ENCODE results near the gene COL27A1.
A peak's percentile ranks its signal among the peaks of the same experiment; 100 is the strongest.

Gene COL27A1

DNA sequence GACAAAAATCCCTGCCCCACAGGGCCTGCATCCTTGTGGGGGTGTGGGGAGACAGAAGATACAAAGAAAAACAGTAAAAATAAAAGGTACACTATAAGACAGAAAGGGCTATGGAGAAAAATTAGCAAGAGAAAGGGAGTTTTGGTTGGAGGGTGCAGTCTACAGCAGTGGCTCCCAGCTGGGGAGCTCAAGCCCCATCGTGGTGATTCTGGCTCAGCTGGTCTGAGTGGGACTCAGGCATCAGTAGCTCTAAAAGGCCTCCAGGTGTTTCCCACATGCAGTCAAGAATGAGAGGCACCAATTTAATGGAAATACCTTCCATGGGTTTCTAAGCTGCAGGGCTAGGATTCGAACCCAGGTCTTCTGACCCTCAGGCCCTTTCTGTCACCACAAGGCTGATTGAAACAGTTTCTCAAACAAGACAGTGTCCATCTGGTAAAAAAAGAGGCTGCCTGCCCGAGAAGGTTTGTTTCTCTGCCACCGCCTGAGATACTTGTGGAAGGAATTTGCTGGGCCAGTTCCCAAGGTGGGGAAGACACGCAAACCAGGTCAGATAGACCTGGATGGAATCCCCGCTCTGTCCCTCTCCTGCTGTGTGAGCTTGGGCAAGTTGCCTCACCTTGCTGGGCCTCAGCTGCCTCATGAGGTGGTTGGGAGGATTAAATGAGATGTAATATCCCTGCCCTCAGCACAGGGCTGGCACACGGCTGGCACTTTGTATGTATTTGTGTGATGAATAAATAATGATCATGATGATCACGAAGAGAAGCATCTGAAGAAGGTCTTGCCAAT, 43.1 kb downstream of the COL27A1 start:
- no peak overlapping the region for H4K91ac ChIP-seq (ENCODE audit: low read depth, low read length, poor library complexity)
- no CpG with 5 or more reads among the region's 8 CpGs for WGBS, 2 donors (ENCODE audit: extremely low coverage in 2 of 2, insufficient read length in 2 of 2, insufficient replicate concordance in 1 of 2)

GRCh38 chr9:114200721-114201300, 45.5 kb downstream of the COL27A1 start:
- H3K18ac ChIP-seq (ENCODE audit: low read length): peak overlapping the region; percentile 25
- H3K4ac ChIP-seq (ENCODE audit: low read length): no peak overlapping the region
- H3K14ac ChIP-seq (ENCODE audit: low read length): no peak overlapping the region
- DNase-seq (ENCODE audit: low spot score): no peak
- no peak overlapping the region for H2BK15ac ChIP-seq (ENCODE audit: low read length)
- no peak overlapping the region for H4K8ac ChIP-seq (ENCODE audit: low read depth, low read length)
- H4K91ac ChIP-seq (ENCODE audit: low read depth, low read length, poor library complexity): no peak overlapping the region
- H3K27ac ChIP-seq (replicated peaks; ENCODE audit: low read length): no peak overlapping the region
- H2BK5ac ChIP-seq (ENCODE audit: low read length): no peak overlapping the region
- H2AFZ ChIP-seq (ENCODE audit: low read length): no peak overlapping the region
- H3K27me3 ChIP-seq (ENCODE audit: control insufficient read depth in 3 of 3, insufficient read depth in 3 of 3, low read depth in 1 of 3, low read length in 3 of 3): no peaks in the 10 kb centered on the region
- H3K79me1 ChIP-seq (ENCODE audit: low read depth, low read length): no peaks in the 10 kb centered on the region
- no peak overlapping the region for H3K4me3 ChIP-seq (ENCODE audit: low read length in 2 of 2)
- H3K9me3 ChIP-seq (replicated peaks in 1 of 2; ENCODE audit: control insufficient read depth in 2 of 2, insufficient read depth in 1 of 2, low read depth in 1 of 2, low read length in 2 of 2): no peaks in the 10 kb centered on the region
- WGBS, 2 donors (ENCODE audit: extremely low coverage in 2 of 2, insufficient read length in 2 of 2, insufficient replicate concordance in 1 of 2): no CpG with 5 or more reads among the region's 17 CpGs
- no peak overlapping the region for H2AK5ac ChIP-seq (ENCODE audit: low read depth, low read length)
- no peaks in the 10 kb centered on the region for H3K36me3 ChIP-seq (replicated peaks in 1 of 2; ENCODE audit: control insufficient read depth in 2 of 2, insufficient read depth in 2 of 2, low read length in 2 of 2)
- no peak overlapping the region for H3K23ac ChIP-seq (ENCODE audit: low read depth, low read length, poor library complexity)
- no peak overlapping the region for H3K4me2 ChIP-seq (ENCODE audit: insufficient read depth, low read length, poor library complexity, severe bottlenecking)
- H2BK120ac ChIP-seq (ENCODE audit: low read depth, low read length): no peak overlapping the region
- H3K9ac ChIP-seq (ENCODE audit: low read depth, low read length, poor library complexity): no peak overlapping the region
- H2BK12ac ChIP-seq (ENCODE audit: low read length): no peak overlapping the region
- H3K4me1 ChIP-seq (ENCODE audit: control insufficient read depth in 2 of 2, insufficient read depth in 1 of 2, low read depth in 1 of 2, low read length in 2 of 2): no peaks in the 10 kb centered on the region

More for the DNA sequence above, 43.1 kb downstream of the COL27A1 start:
- Histone ChIP-seq H2AK5ac (ENCODE audit: low read depth, low read length) (no peak overlapping the region), H3K4me3 (ENCODE audit: low read length in 2 of 2) (no peak overlapping the region), H3K36me3 (replicated peaks in 1 of 2; ENCODE audit: control insufficient read depth in 2 of 2, insufficient read depth in 2 of 2, low read length in 2 of 2) (no peaks in the 10 kb centered on the region), H3K9ac (ENCODE audit: low read depth, low read length, poor library complexity) (no peak overlapping the region), H3K18ac (ENCODE audit: low read length) (no peak overlapping the region), H2BK12ac (ENCODE audit: low read length) (no peak overlapping the region), H3K27me3 (ENCODE audit: control insufficient read depth in 3 of 3, insufficient read depth in 3 of 3, low read depth in 1 of 3, low read length in 3 of 3) (no peaks in the 10 kb centered on the region), H3K4me2 (ENCODE audit: insufficient read depth, low read length, poor library complexity, severe bottlenecking) (no peak overlapping the region), H2BK15ac (ENCODE audit: low read length) (no peak overlapping the region), H3K79me1 (ENCODE audit: low read depth, low read length) (no peaks in the 10 kb centered on the region), H3K4ac (ENCODE audit: low read length) (no peak overlapping the region), H2AFZ (ENCODE audit: low read length) (no peak overlapping the region), H3K14ac (ENCODE audit: low read length) (no peak overlapping the region), H2BK120ac (ENCODE audit: low read depth, low read length) (no peak overlapping the region), H3K9me3 (replicated peaks in 1 of 2; ENCODE audit: control insufficient read depth in 2 of 2, insufficient read depth in 1 of 2, low read depth in 1 of 2, low read length in 2 of 2) (no peaks in the 10 kb centered on the region), H3K23ac (ENCODE audit: low read depth, low read length, poor library complexity) (no peak overlapping the region), H3K27ac (replicated peaks; ENCODE audit: low read length) (no peak overlapping the region), H3K4me1 (ENCODE audit: control insufficient read depth in 2 of 2, insufficient read depth in 1 of 2, low read depth in 1 of 2, low read length in 2 of 2) (no peaks in the 10 kb centered on the region), H4K8ac (ENCODE audit: low read depth, low read length) (no peak overlapping the region), H2BK5ac (ENCODE audit: low read length) (no peak overlapping the region)
- DNase-seq (ENCODE audit: low spot score): no peak

GRCh38 chr9:114202396-114202795, 47.1 kb downstream of the COL27A1 start:
- no peak overlapping the region for H2BK15ac ChIP-seq (ENCODE audit: low read length)
- no peak overlapping the region for H2AK5ac ChIP-seq (ENCODE audit: low read depth, low read length)
- no peak overlapping the region for H3K9ac ChIP-seq (ENCODE audit: low read depth, low read length, poor library complexity)
- H3K79me1 ChIP-seq (ENCODE audit: low read depth, low read length): no peaks in the 10 kb centered on the region
- no peak overlapping the region for H3K18ac ChIP-seq (ENCODE audit: low read length)
- no peak overlapping the region for H2BK120ac ChIP-seq (ENCODE audit: low read depth, low read length)
- no peak overlapping the region for H3K27ac ChIP-seq (replicated peaks; ENCODE audit: low read length)
- H2AFZ ChIP-seq (ENCODE audit: low read length): no peak overlapping the region
- H4K91ac ChIP-seq (ENCODE audit: low read depth, low read length, poor library complexity): no peak overlapping the region
- H4K8ac ChIP-seq (ENCODE audit: low read depth, low read length): no peak overlapping the region
- H2BK12ac ChIP-seq (ENCODE audit: low read length): no peak overlapping the region
- H3K9me3 ChIP-seq (replicated peaks in 1 of 2; ENCODE audit: control insufficient read depth in 2 of 2, insufficient read depth in 1 of 2, low read depth in 1 of 2, low read length in 2 of 2): no peaks in the 10 kb centered on the region
- H3K36me3 ChIP-seq (replicated peaks in 1 of 2; ENCODE audit: control insufficient read depth in 2 of 2, insufficient read depth in 2 of 2, low read length in 2 of 2): no peaks in the 10 kb centered on the region
- no peak overlapping the region for H3K4ac ChIP-seq (ENCODE audit: low read length)
- no peak for DNase-seq (ENCODE audit: low spot score)
- H3K14ac ChIP-seq (ENCODE audit: low read length): no peak overlapping the region
- H2BK5ac ChIP-seq (ENCODE audit: low read length): no peak overlapping the region
- H3K23ac ChIP-seq (ENCODE audit: low read depth, low read length, poor library complexity): no peak overlapping the region
- H3K4me2 ChIP-seq (ENCODE audit: insufficient read depth, low read length, poor library complexity, severe bottlenecking): no peak overlapping the region
- H3K27me3 ChIP-seq (ENCODE audit: control insufficient read depth in 3 of 3, insufficient read depth in 3 of 3, low read depth in 1 of 3, low read length in 3 of 3): no peaks in the 10 kb centered on the region
- peaks cover 0 to 11% of the 10 kb centered on the region in 2 donors for H3K4me1 ChIP-seq (ENCODE audit: control insufficient read depth in 2 of 2, insufficient read depth in 1 of 2, low read depth in 1 of 2, low read length in 2 of 2)
- H3K4me3 ChIP-seq (ENCODE audit: low read length in 2 of 2): peak overlapping the region in 1 of 2 donors; percentile 23
- WGBS, 2 donors (ENCODE audit: extremely low coverage in 2 of 2, insufficient read length in 2 of 2, insufficient replicate concordance in 1 of 2): no CpG with 5 or more reads among the region's 6 CpGs

GRCh38 chr9:114202849-114203248, 47.5 kb downstream of the COL27A1 start:
- Histone ChIP-seq H4K8ac (ENCODE audit: low read depth, low read length) (no peak overlapping the region), H2BK15ac (ENCODE audit: low read length) (no peak overlapping the region), H3K18ac (ENCODE audit: low read length) (no peak overlapping the region), H3K27me3 (ENCODE audit: control insufficient read depth in 3 of 3, insufficient read depth in 3 of 3, low read depth in 1 of 3, low read length in 3 of 3) (no peaks in the 10 kb centered on the region), H4K91ac (ENCODE audit: low read depth, low read length, poor library complexity) (no peak overlapping the region), H3K14ac (ENCODE audit: low read length) (no peak overlapping the region), H3K4me2 (ENCODE audit: insufficient read depth, low read length, poor library complexity, severe bottlenecking) (no peak overlapping the region), H2AFZ (ENCODE audit: low read length) (no peak overlapping the region), H3K9ac (ENCODE audit: low read depth, low read length, poor library complexity) (no peak overlapping the region), H3K4me1 (ENCODE audit: control insufficient read depth in 2 of 2, insufficient read depth in 1 of 2, low read depth in 1 of 2, low read length in 2 of 2) (peaks cover 0 to 13% of the 10 kb centered on the region in 2 donors), H3K27ac (replicated peaks; ENCODE audit: low read length) (no peak overlapping the region), H3K36me3 (replicated peaks in 1 of 2; ENCODE audit: control insufficient read depth in 2 of 2, insufficient read depth in 2 of 2, low read length in 2 of 2) (no peaks in the 10 kb centered on the region), H3K4me3 (ENCODE audit: low read length in 2 of 2) (no peak overlapping the region), H3K9me3 (replicated peaks in 1 of 2; ENCODE audit: control insufficient read depth in 2 of 2, insufficient read depth in 1 of 2, low read depth in 1 of 2, low read length in 2 of 2) (no peaks in the 10 kb centered on the region), H3K79me1 (ENCODE audit: low read depth, low read length) (no peaks in the 10 kb centered on the region), H3K23ac (ENCODE audit: low read depth, low read length, poor library complexity) (no peak overlapping the region), H2BK12ac (ENCODE audit: low read length) (no peak overlapping the region), H2AK5ac (ENCODE audit: low read depth, low read length) (no peak overlapping the region), H3K4ac (ENCODE audit: low read length) (no peak overlapping the region), H2BK120ac (ENCODE audit: low read depth, low read length) (no peak overlapping the region), H2BK5ac (ENCODE audit: low read length) (no peak overlapping the region)
- no CpG with 5 or more reads among the region's 4 CpGs for WGBS, 2 donors (ENCODE audit: extremely low coverage in 2 of 2, insufficient read length in 2 of 2, insufficient replicate concordance in 1 of 2)
- DNase-seq (ENCODE audit: low spot score): no peak

Data from neuronal stem cell (in vitro differentiated cells).